NCI-H1694 treated with DMSO at 0.1 percent for 48 hours (cell line): ENCODE results near the gene KLRC3.
"Not testable (repeated sequence)": the region's sequence is repeated elsewhere in the genome, so short reads cannot be mapped to it uniquely, and the experiment has no call there.

Experiments
- DNase-seq: peaks from one replicate; lab custom pipeline; 2025; lab: John Stamatoyannopoulos, UW

KLRC3 gene

DNA sequence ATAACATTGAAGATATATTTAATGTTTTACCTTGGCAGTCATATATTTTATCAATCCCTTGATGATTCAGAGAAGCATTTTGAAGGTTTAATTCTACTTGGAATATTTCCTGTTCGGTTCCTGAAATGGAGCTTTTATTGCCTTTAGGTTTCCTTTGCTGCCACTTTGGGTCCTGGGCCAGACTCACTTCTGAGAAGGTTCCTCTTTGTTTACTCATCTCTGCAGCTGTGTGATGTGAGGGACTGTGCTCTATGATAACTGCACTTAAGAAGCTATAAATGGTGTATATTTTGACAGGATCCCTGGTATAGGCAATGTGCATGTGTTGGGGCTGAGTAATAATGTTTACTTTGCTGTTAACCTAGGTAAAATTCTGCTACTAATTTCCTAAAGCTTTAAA lies at the start of gene KLRC3:
TSS of gene KLRC3 (minus strand) at position 262 of the 400 bp plus-strand sequence. CDS start at position 217, 45 bp downstream.
- DNase-seq = not testable (repeated sequence)

GRCh38 chr12:10469701-10470100 lies 49.3 kb upstream of the KLRC3 start:
- DNase-seq = no peak

DNA sequence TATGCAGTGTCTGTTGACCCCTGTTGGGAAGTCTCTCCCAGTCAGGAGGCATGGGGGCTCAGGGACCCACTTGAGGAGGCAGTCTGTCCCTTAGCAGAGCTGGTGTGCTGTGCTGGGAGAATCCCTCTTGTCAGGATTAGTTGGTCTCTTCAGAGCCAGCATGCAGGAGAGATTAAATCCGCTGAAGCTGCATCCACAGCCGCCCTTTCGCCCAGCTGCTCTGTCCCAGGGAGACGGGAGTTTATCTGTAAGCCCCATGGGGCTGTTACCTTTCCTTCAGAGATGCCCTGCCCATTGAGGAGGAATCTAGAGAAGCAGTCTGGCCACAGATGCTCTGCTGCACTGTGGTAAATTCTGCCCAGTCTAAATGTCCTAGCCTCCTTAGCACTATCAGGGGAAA lies 45.9 kb upstream of the KLRC3 start:
- DNase-seq = no peak

DNA sequence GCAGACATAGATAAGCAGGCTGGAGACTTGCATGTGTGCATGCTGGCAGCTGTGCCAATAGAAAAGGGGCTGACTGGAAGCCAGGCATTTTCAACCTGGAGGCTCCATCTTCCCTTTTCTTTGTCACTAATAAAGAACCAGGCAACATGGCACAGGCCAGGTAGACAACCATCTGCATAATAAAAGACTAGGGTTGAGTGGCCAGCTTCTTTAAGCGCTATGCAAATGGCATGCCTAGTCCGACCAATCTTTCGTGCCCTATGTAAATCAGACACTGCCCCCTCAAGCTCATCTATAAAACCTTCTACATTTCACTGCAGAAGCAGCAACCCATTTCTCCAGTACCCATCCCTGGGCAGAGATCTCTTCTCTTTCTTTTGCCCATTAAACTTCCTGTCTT lies 37.4 kb upstream of the KLRC3 start:
- no peak for DNase-seq

DNA sequence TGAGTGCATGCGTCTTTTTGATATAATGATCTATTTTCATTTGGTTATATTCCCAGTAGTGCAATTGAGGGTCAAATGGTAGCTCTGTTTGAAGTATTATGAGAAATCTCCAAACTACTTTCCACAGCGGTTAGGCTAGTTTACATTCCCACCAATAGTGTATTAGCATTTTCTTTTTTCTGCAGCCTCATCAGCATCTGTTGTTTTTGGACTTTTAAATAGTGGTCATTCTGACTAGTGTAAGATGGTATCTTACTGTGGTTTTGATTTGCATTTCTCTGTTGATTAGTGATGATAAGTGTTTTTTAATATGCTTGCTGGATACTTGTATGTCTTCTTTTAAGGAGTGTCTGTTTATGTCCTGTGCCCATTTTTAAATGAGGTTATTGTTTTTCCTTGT lies 36.5 kb upstream of the KLRC3 start:
- DNase-seq = no peak

DNA sequence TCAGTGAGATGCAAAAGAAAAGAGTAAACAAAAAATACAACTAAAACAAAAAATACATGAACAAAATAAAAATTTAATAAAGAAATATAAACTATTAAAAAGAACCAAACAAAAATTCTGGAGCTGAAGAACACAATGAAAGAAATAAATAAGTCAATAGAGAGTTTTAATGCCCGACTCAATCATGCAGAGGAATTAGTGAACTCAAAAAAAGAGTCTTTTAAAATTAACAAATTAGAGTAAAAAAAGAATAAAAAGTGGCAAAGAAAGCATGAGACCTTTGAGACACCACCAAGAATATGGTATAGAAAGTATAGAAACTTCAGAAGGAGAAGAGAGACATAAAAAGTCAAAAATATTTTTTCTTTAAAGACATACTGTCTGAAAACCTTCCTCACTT lies 35.4 kb upstream of the KLRC3 start:
- DNase-seq = no peak

DNA sequence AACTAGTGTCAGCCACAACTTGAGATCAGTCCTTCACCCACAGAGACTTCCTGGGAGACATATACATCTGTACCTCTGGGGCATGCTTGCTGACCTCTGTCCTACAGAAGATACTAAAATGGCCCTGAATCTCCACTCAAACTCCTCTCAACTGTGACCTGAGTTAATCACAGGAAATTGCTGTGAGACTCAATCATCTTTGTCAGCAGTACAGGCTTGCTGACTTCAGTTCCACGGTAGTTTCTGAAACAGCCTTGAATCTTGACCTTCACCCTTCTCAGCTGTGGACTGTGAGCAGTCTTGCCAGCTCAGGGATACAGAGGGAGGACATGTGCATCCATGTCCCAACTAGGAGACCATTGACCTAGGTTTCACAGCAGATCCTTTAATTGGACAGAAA lies 34.1 kb upstream of the KLRC3 start:
- no peak for DNase-seq

- no peak for DNase-seq
Observed at GRCh38 chr12:10453156-10453555, 32.8 kb upstream of the KLRC3 start, which contains the start of gene KLRC1. KLRC1 (minus strand) TSS chr12:10453377; CDS start chr12:10451156, 2,221 bp downstream.

DNA sequence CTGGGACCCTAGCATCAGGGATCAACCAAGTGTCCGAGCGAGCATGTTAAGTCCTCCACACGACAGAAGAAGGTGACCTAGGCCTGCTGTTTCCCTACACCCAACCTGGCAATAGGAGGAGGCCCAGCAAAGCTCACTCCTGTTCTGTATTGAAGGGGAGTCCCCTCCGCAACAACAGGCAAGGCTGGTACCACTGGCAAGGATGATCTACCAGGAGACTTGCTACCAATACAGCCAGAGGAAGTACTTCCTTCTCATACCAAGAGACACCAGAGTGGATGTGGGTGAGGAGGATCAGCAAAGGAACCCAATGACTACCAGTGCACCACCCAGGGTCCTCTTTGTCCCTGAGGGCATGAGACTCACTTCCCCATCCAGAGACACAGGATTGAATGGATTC lies 27.8 kb upstream of the KLRC3 start:
- no peak for DNase-seq

DNA sequence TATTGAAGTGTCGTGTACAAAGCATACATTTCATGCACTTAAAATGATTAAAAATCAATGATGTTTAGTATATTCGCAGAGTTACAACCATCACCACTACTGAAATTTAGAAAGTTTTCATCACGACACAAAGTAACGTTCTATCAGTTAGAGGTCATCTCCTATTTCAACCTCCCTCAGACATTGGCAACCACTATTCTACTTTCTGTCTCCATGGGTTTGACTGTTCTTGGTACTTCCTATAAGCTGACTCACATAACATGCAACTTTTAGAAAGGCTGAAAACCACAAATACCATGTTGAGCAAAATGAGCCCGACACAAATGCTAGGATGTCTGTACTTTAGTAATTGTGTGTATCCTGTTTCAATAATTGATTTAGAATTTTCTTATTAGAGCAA lies 25.7 kb upstream of the KLRC3 start:
- DNase-seq = not testable (repeated sequence)

DNA sequence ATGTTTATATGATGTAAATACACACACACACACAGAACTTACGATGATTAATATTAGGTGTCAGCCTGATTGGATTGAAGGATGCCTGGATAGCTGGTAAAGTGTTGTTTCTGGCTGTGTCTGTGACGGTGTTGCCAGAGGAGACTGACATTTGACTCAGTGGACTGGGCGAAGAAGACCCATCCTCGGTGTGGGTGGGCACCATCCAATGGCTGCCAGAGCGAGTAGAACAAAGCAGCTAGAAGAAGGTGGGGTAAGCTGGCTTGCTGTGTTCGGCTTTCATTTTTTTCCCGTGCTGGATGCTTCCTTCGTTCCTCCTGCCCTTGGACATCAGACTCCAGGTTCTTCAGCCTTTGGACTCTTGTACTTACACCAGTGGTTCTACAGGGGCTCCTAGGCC lies 20.7 kb upstream of the KLRC3 start:
- DNase-seq = not testable (repeated sequence)

DNA sequence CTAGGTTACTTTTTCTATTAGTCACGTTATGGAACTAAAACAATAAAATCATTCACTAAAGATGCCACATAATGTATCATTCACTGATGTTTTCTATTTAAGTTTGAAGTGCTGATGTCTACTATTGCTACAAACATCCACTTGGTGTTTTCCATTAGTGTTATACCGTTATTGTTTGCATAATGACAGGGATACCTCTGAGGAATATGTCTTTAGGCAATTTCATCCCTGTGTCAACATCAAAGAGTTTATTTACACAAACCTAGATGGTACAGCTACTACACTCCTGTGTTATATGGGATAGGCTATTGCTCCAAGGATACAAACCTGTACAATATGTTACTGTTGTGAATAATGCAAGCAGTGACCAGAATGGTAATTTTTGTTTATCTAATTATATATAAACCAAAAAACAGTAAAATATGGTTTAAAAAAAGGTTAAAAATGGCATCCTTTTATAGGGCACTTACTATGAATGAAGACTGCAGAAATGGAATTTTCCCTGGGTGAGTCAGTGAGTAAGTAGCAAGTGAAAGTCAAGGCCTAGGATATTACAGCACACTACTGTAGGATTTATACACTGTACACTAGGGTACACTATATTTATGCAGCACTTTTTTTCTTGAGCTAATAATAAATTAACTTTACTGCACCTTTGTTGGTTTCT lies 19.3 kb upstream of the KLRC3 start:
- not testable (repeated sequence) for DNase-seq

DNA sequence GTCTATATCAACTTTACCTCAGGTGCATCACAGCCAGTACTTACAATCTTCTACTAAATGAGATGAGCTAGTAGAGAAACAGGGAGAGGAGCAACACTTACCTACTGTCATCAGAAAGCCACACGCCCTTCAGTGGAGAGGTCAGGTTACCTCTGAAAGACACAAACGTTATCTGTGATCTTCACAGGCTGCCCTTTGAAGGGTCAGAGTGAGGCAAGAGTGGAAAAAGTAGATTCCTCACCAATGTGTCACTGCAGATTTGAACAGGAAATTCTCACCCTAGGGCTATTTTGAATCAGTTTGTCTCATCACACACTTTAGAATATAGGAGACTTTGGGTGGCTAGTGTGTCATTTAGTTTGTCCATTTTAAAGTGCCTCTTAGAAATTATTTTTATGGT lies 17.2 kb upstream of the KLRC3 start:
- not testable (repeated sequence) for DNase-seq

DNA sequence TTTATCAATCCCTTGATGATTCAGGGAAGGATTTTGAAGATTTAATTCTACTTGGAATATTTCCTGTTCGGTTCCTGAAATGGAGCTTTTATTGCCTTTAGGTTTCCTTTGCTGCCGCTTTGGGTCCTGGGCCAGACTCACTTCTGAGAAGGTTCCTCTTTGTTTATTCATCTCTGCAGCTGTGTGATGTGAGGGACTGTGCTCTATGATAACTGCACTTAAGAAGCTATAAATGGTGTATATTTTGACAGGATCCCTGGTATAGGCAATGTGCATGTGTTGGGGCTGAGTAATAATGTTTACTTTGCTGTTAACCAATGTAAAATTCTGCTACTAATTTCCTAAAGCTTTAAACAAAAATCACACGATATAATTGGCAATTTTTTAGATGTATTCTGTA lies 15.4 kb upstream of the KLRC3 start, which contains the start of gene KLRC2:
TSS of gene KLRC2 (minus strand) at position 195 of the 400 bp plus-strand sequence. CDS start at position 171, 24 bp downstream.
- DNase-seq = not testable (repeated sequence)

- DNase-seq = not testable (repeated sequence)
Observed at GRCh38 chr12:10430623-10431022, 10.2 kb upstream of the KLRC3 start.

DNA sequence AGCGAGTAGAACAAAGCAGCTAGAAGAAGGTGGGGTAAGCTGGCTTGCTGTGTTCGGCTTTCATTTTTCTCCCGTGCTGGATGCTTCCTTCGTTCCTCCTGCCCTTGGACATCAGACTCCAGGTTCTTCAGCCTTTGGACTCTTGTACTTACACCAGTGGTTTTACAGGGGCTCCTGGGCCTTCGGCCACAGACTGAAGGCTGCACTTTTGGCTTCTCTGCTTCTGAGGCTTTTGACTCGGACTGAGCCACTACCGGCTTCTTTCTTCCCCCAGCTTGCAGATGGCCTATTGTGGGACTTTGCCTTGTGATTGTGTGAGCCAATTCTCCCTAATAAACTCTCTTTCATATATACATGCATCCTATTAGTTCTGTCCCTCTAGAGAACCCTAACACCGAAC lies 5.5 kb upstream of the KLRC3 start:
- DNase-seq = not testable (repeated sequence)

GRCh38 chr12:10424260-10424899 lies 4.0 kb upstream of the KLRC3 start:
- not testable (repeated sequence) for DNase-seq

DNA sequence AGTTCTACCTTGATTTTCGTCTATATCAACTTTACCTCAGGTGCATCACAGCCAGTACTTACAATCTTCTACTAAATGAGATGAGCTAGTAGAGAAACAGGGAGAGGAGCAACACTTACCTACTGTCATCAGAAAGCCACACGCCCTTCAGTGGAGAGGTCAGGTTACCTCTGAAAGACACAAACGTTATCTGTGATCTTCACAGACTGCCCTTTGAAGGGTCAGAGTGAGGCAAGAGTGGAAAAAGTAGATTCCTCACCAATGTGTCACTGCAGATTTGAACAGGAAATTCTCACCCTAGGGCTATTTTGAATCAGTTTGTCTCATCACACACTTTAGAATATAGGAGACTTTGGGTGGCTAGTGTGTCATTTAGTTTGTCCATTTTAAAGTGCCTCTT lies 1.8 kb upstream of the KLRC3 start:
- not testable (repeated sequence) for DNase-seq

DNA sequence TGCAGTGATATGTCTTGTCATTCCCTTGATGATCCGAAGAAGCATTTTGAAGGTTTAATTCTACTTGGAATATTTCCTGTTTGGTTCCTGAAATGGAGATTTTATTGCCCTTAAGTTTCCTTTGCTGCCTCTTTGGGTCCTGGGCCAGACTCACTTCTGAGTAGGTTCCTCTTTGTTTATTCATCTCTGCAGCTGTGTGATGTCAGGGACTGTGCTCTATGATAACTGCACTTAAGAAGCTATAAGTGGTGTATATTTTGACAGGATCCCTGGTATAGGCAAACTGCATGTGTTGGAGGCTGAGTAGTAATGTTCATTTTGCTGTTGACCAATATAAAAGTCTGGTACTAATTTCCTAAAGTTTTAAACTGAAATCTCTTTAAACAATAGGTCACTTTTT lies 11.0 kb downstream of the KLRC3 start, which contains the start of gene KLRC4:
TSS of gene KLRC4 (minus strand) at position 366 of the 400 bp plus-strand sequence. CDS start at position 184, 182 bp downstream.
- DNase-seq = no peak

GRCh38 chr12:10408842-10409241 lies 11.6 kb downstream of the KLRC3 start:
- no peak for DNase-seq

DNA sequence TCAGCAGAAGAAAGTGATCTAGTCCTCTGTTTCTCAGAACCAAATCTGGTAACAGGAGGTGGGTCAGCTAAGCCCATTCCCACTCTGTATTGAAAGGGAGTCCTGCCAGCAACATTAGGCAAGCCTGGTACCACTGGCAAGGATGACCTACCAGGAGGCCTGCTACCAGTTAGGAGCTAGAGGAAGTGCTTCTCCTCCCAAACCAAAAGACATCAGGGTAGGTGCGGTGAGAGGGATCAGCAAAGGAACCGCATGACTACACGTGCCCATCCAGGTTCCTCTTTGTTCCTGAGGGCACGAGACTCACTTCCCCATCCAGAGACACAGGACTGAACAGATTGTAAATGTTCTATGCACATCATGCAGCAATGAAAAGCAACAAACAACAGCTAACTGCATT lies 13.7 kb downstream of the KLRC3 start:
- DNase-seq = no peak

GRCh38 chr12:10405294-10405693 lies 15.1 kb downstream of the KLRC3 start:
- DNase-seq = no peak

DNA sequence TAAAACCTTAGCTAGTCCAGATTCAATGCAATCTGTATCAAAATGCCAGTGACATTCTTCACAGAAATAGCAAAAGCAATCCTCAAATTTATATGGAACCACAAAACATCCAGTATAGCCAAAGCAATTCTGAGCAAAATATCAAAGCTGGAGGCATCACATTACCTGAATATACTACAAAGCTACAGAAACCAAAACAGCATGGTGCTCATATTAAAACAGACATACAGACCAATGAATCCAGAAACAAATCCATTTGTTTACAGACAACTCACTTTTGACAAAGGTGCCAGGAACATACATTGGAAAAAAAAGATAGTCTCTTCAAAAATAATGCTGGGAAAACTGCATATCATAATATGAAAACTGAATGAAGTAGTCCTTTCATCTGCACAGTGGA lies 15.6 kb downstream of the KLRC3 start:
- DNase-seq = no peak
